ENCODE results near the gene INA. TPM values are rescaled to one million over a fixed set of nuclear protein-coding genes. Genes with fewer than 3 reads are reported as not detected.

INA gene
- total RNA-seq, 2 donors from 2014 or later, result 3.3 to 3.4 TPM

- no peak for DNase-seq
- Mint-ChIP-seq H3K9me3 (no peaks in the 10 kb centered on the region), H3K4me1 (no peaks in the 10 kb centered on the region), H3K36me3 (ENCODE audit: low read depth) (no peaks in the 10 kb centered on the region), H3K4me3 (no peak overlapping the region), H3K27me3 (ENCODE audit: insufficient read depth) (no peaks in the 10 kb centered on the region), H3K27ac (no peak overlapping the region)
- no peaks in the 10 kb centered on the region for H3K9me3 ChIP-seq (ENCODE audit: control insufficient read depth, low read length)
- H3K9ac ChIP-seq (ENCODE audit: extremely low read depth, low read length, poor library complexity, severe bottlenecking), result no peak overlapping the region
- H3K27me3 ChIP-seq (ENCODE audit: control insufficient read depth, insufficient read depth, low read length, poor library complexity, severe bottlenecking), result no peaks in the 10 kb centered on the region
- H3K4me3 ChIP-seq (ENCODE audit: low read length), result no peak overlapping the region
- no peaks in the 10 kb centered on the region for H3K4me1 ChIP-seq (ENCODE audit: control insufficient read depth, insufficient read depth, low read length)
- no peak for TF ChIP-seq CTCF (conservative IDR thresholded peaks at IDR 0.05)
- WGBS, 2 experiments (ENCODE audit: insufficient coverage in 1 of 2, insufficient read length in 1 of 2), result 96 to 100% methylated on average over 3 to 5 of the region's 5 CpGs
- no peak overlapping the region for H3K27ac ChIP-seq (ENCODE audit: low read depth, low read length)
- no peaks in the 10 kb centered on the region for H3K36me3 ChIP-seq (ENCODE audit: control insufficient read depth, insufficient read depth, low read length)
Measured at GRCh38 chr10:103287992-103288391, 11.1 kb downstream of the INA start.

- Mint-ChIP-seq H3K4me1 (no peaks in the 10 kb centered on the region), H3K4me3 (no peak overlapping the region), H3K27me3 (ENCODE audit: insufficient read depth) (no peaks in the 10 kb centered on the region), H3K9me3 (no peaks in the 10 kb centered on the region), H3K36me3 (ENCODE audit: low read depth) (no peaks in the 10 kb centered on the region), H3K27ac (no peak overlapping the region)
- H3K9me3 ChIP-seq (ENCODE audit: control insufficient read depth, low read length), result no peaks in the 10 kb centered on the region
- H3K27ac ChIP-seq (ENCODE audit: low read depth, low read length), result no peak overlapping the region
- DNase-seq, result no peak
- no peak overlapping the region for H3K4me3 ChIP-seq (ENCODE audit: low read length)
- 92 to 100% methylated on average over 1 to 4 of the region's 4 CpGs for WGBS, 2 experiments (ENCODE audit: insufficient coverage in 1 of 2, insufficient read length in 1 of 2)
- TF ChIP-seq CTCF (conservative IDR thresholded peaks at IDR 0.05), result no peak
- H3K4me1 ChIP-seq (ENCODE audit: control insufficient read depth, insufficient read depth, low read length), result no peaks in the 10 kb centered on the region
- no peak overlapping the region for H3K9ac ChIP-seq (ENCODE audit: extremely low read depth, low read length, poor library complexity, severe bottlenecking)
- no peaks in the 10 kb centered on the region for H3K27me3 ChIP-seq (ENCODE audit: control insufficient read depth, insufficient read depth, low read length, poor library complexity, severe bottlenecking)
- no peaks in the 10 kb centered on the region for H3K36me3 ChIP-seq (ENCODE audit: control insufficient read depth, insufficient read depth, low read length)
Measured at GRCh38 chr10:103291588-103291987, 14.7 kb downstream of the INA start.

GRCh38 chr10:103295374-103296015 lies 18.6 kb downstream of the INA start:
- Histone ChIP-seq H3K27ac (ENCODE audit: low read depth, low read length) (no peak overlapping the region), H3K9ac (ENCODE audit: extremely low read depth, low read length, poor library complexity, severe bottlenecking) (no peak overlapping the region), H3K36me3 (ENCODE audit: control insufficient read depth, insufficient read depth, low read length) (no peaks in the 10 kb centered on the region), H3K9me3 (ENCODE audit: control insufficient read depth, low read length) (no peaks in the 10 kb centered on the region), H3K4me3 (ENCODE audit: low read length) (no peak overlapping the region), H3K27me3 (ENCODE audit: control insufficient read depth, insufficient read depth, low read length, poor library complexity, severe bottlenecking) (no peaks in the 10 kb centered on the region), H3K4me1 (ENCODE audit: control insufficient read depth, insufficient read depth, low read length) (no peaks in the 10 kb centered on the region)
- no peaks in the 10 kb centered on the region for H3K27me3 Mint-ChIP-seq (ENCODE audit: insufficient read depth)
- no peaks in the 10 kb centered on the region for H3K36me3 Mint-ChIP-seq (ENCODE audit: low read depth)
- no peak overlapping the region for H3K27ac Mint-ChIP-seq
- TF ChIP-seq CTCF (conservative IDR thresholded peaks at IDR 0.05), result no peak
- WGBS, 2 experiments (ENCODE audit: insufficient coverage in 1 of 2, insufficient read length in 1 of 2), result 79% methylated on average over 2 of the region's 2 CpGs; no CpG with 5 or more reads in 1 of the 2 experiments
- no peak for DNase-seq
- H3K4me1 Mint-ChIP-seq, result no peaks in the 10 kb centered on the region
- H3K9me3 Mint-ChIP-seq, result no peaks in the 10 kb centered on the region
- H3K4me3 Mint-ChIP-seq, result no peak overlapping the region
